Right ventricle myocardium superior (tissue), 1 donor: ENCODE results near the gene MAP3K13. TPM values are rescaled to one million over a fixed set of nuclear protein-coding genes. Genes with fewer than 3 reads are reported as not detected.
"Not testable (repeated sequence)": the region's sequence is repeated elsewhere in the genome, so short reads cannot be mapped to it uniquely, and the experiment has no call there.

ENCODE experiments used
- ATAC-seq: fragments of 200-7000 bp; cut with Tn5 transposase; one replicate; pipeline ENCODE4 v1.9.1; 2020; ENCODE audit warnings: mild to moderate bottlenecking; ENCODE audit not compliant: poor library complexity
- DNase-seq: peaks from one replicate; pipeline ENCODE4 v3.0.0-alpha.2; 2020
- intact Hi-C: fragments of 100-400 bp; cut with DNase I; formaldehyde crosslinking; loops from one replicate; pipeline ENCODE4 v1.11.2; 2022
- total RNA-seq: library from RNA; stranded (reverse); fragmentation: NEBNext Ultra II Directional; extraction: Animal tissue kit (Norgen Biotek cat#: 25700); gene quantifications from one replicate; pipeline ENCODE4 v1.2.1, GENCODE V29; 2021
- donor health status: DM: no; HTN: yes; CAD: no; lungs with severe emphysema.

Gene MAP3K13
- total RNA-seq, 1 donor from 2014 or later = 7.6 TPM

DNA sequence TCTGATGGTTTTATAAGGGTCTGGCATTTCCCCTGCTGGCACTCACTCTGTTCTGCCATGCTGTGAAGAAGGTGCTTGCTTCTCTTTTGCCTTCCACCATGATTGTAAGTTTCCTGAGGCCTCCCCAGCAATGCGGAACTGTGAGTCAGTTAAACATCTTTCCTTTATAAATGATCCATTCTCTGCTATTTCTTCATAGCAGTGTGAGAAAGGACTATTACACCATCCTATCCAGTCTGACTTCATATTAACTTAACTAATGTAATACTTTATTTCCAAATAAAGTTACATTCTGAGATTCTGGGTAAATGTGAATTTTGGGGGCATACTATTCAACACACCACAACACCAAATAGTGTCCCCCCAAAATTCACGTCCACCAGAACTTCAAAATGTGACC, 22.2 kb upstream of the MAP3K13 start:
- intact Hi-C loops = no loop called here
- no peak for ATAC-seq
- no peak for DNase-seq

GRCh38 chr3:185341616-185342458, 21.1 kb upstream of the MAP3K13 start:
- ATAC-seq = peak; percentile 15
- intact Hi-C loops = no loop called here
- no peak for DNase-seq

- intact Hi-C loops = no loop called here
- ATAC-seq (no peak), DNase-seq (no peak)
Measured at GRCh38 chr3:185342459-185343174, 20.3 kb upstream of the MAP3K13 start.

DNA sequence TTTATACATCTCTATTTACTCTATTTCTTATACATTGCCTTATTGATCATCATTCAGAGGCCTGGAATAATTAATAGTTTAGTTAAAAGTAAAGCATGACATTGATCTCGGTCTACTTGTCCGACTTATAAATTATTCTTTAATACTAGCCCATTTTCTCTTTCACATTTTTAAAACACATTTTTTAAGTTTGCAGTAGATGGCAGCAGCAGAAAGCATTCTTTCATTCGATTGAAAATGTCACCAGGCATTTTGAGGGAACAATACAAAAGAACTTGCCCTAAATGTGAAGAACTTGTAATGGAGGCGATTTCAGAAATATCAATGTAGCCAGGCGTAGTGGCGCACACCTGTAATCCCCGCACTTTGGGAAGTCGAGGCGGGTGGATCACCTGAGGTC, 15.5 kb upstream of the MAP3K13 start:
- intact Hi-C loops = no loop called here
- ATAC-seq = no peak
- DNase-seq = no peak

DNA sequence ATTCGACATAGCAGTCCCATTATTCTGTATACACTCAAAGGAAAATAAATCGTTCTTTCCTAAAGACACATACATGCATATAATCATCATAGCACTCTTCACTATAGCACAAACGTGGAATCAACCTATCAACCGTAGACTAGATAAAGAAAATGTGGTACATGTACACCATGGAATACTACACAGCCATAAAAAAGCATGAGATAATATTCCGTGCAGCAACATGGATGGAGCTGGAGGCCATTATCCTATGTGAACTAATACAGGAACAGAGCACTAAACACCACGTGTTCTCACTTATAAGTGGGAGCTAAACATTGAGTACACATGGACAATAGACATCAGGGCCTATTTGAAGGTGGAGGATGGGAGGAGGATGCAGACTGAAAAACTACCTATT, 12.1 kb upstream of the MAP3K13 start:
- intact Hi-C loops = no loop called here
- DNase-seq = no peak
- no peak for ATAC-seq

GRCh38 chr3:185351396-185351795, 11.5 kb upstream of the MAP3K13 start:
- no peak for ATAC-seq
- DNase-seq = no peak
- intact Hi-C loops = no loop called here

- ATAC-seq (no peak), DNase-seq (no peak)
- intact Hi-C loops = no loop called here
Measured at GRCh38 chr3:185353225-185353624, 9.7 kb upstream of the MAP3K13 start.

- ATAC-seq (peak; percentile 78), DNase-seq (peak; percentile 54)
- intact Hi-C loops = no loop called here
Measured at GRCh38 chr3:185353823-185354614, 8.9 kb upstream of the MAP3K13 start.

DNA sequence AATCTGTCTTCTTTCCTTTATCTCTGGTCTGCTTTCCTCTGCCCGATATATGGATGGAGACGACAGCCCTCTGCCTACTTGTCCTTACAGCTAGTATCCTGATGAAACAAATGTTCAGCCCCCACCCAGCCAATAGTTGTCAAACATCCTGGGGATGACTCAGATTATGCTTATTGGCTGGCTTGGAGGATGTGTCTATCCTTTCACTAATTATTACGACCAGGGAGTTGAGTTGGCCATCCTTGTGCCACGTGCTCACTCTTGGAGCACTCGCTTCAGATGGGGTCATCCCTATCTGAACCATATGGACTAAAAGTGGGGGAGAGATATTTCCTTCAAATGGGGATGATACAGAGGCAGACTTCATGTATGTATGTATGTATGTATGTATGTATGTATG, 6.4 kb upstream of the MAP3K13 start:
- intact Hi-C loops = no loop called here
- DNase-seq (no peak), ATAC-seq (no peak)

DNA sequence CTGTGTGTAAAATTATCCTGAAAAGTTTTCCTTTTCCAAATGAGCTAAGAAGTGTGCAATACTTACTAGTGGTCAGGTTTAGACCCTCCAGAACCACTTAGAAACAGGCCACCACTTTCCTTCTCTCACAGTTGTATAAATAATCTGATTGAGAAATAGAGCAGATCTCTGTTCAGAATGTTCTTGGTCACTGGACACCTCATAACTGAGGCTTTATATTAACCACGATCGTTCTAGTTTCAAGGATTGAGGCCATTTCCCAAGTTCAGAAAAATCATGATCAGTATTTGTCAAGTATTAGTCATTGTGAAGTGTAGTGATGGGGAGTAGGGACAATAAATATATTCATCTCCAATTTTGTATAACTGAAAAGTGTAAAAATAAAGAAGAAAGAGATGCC, 1.0 kb upstream of the MAP3K13 start:
- DNase-seq (no peak), ATAC-seq (no peak)
- intact Hi-C loops = no loop called here

- ATAC-seq (peak; percentile 57), DNase-seq (no peak)
- intact Hi-C loops = no loop called here
Measured at GRCh38 chr3:185363662-185364203, 797 bp downstream of the MAP3K13 start.

DNA sequence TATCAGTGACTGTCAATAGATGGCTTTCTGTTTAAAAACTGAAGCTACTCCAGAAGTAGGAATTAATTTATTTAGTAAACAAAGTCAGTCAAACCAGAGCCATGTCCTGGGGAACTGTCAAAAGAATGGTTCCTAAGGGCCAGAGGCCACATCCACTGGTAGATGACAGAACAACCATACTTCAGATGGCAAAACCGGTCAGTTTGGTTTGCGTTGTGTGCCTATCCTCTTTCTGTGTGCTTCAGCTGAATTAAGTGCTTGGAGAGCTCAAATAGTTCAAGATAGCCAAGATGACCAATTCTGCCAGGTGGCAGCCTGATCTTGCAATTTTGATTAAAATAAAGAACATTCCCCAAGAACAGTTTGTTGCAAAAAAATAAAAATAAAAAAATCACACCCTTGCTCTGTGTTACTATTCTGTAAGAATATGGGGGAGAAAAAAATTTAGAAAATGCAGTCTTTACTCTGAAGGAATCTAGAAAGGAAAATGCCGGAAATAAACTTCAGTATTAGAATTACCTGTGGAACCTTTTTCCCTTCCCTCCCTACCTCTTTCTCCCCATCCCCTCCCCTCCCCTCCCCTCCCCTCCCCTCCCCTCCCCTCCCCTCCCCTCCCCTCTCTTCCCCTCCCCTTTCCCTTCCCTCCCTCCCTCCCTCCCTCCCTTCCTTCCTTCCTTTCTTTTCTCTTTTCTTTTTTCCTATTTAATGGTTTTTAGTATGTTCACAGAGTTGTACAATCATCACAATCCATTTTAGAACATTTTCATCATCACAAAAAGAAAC, 2.5 kb downstream of the MAP3K13 start:
- intact Hi-C loops = no loop called here
- ATAC-seq (no peak), DNase-seq (no peak)

DNA sequence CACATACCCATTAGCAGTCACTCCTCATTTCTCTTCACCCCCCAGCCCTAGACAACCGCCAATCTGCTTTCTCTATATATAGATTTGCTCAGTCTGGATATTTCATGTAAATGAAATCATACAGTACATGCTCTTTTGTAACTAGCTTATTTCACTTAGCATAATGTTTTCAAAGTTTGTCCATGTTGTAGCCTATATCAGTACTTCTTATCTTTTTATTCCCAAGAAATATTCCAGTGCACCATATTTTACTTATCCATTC, 3.1 kb downstream of the MAP3K13 start:
- no peak for ATAC-seq
- intact Hi-C loops = no loop called here
- DNase-seq = no peak

GRCh38 chr3:185366913-185367312, 4.0 kb downstream of the MAP3K13 start:
- no peak for ATAC-seq
- intact Hi-C loops = no loop called here
- no peak for DNase-seq

- ATAC-seq, intact Hi-C loops, DNase-seq: not testable (repeated sequence)
Measured at GRCh38 chr3:185370349-185370748, 7.4 kb downstream of the MAP3K13 start.

- ATAC-seq (no peak), DNase-seq (no peak)
- intact Hi-C loops = no loop called here
Measured at GRCh38 chr3:185371306-185372074, 8.6 kb downstream of the MAP3K13 start.

DNA sequence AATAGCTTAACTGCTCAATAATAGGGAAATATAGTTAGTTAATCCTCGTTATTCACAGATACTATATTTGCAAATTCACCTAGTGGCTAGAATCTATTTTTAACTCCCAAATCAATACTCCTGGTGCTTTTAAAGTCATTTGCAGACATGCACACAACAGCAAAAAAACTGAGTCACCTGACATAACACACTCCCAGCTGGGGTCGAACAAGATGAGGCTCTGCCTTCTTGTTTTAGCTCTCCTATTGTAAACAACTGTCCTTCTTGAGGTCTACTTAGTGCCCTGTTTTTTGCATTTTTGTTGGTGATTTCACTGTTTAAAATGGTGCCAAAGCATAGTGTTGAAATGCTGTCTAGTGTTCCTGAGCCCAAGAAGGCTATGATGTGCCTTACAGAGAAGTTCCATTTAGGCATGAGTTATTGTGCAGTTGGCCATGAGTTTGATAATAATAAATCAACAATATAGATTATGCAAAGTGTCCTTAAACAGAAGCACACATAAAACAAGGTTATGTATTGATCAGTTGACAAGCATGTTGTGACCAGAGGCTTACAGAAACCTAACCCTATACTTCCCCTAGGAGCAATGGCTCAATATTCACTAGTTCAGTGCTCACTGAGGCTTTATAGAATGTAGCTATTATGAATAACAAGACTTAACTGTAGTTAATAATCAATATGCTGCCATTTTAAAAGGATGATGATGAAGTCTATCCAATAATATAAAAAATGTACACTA, 18.6 kb downstream of the MAP3K13 start:
- intact Hi-C loops = no loop called here
- no peak for ATAC-seq
- no peak for DNase-seq
